Right kidney (tissue), 9 donors: ENCODE data around the gene OR10G7.

ENCODE experiments used
- DNase-seq: peaks from one replicate; pipeline ENCODE4 v3.0.0-alpha.2; 2016
- long read RNA-seq, 8 donors: transcript quantifications; one replicate each; lab custom pipeline, GENCODE V29; 2026

The OR10G7 gene
- long read RNA-seq, donor 1, result 0 reads
- long read RNA-seq, donor 2, result 0 reads
- long read RNA-seq, donor 3, result 0 reads
- long read RNA-seq, donor 4, result 0 reads
- long read RNA-seq, donor 5, result 0 reads
- long read RNA-seq, donor 6, result 0 reads
- long read RNA-seq, donor 7, result 0 reads
- long read RNA-seq, donor 8, result 0 reads

DNA sequence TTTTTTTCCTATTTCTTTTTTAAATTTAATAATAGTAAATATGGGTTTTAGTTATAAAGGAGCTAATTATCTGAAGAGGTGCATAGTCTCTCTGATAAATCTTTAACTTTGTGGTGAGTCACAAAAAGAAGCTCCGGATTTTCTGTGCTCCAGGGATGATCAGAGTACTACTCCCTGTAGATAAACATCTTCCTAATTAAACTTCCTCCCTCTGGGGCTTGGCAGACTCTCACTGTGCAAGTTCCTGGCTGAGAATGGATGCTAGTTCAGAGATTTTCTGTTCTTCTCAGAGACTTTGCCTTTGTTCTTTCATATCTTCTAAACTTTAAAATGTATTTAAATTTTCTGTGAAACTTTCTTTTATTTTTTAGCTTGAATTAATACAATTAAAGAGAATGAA, at the start of gene OR10G7:
Gene OR10G7, minus strand, starts transcription at position 72 of the 400 bp plus-strand sequence. CDS start 2,324 bp downstream, outside the sequence.
- no peak for DNase-seq

DNA sequence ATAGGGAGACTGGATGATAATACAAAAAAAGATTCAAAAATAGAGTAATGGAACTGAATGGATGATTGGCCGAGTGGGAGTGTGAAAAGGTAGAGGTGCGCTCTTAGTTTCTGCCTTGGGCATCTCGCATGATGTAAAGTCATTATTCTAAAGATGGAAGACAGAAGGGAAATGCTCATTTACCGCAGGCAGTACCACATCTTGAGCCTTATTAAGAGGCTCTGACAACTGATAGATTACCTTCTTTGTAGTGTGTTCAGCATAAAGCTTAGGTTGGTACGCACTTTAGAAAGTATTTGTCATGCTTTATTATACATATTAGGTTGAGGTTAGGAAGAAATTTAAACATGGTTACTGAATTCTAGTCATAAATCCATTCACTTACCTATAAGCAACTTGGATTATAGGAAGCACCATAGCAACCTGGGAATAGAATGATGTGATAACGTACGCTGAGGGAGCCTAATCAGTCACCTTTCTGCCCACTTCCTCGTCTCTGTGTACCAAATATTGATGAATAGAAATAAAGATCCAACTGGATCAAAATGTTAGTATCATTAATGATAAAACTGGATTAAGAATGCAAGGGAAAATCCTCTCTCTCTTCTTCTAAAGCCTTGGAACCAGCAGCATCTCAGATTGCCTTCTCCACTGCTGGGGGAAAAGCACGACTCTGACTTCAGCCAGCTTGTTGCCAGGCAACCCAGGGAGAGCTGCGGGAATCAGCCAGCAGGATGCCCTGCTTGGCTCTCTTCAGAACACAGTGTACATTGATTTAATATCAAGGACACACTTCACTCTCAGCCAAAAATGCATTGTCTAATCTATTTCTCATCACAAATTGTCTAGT, 45.1 kb upstream of the OR10G7 start:
- DNase-seq, result no peak

GRCh38 chr11:124085583-124085982, 44.5 kb upstream of the OR10G7 start:
- no peak for DNase-seq

- DNase-seq, result no peak
These were observed 41.2 kb upstream of the OR10G7 start for GRCh38 chr11:124082371-124082770.

DNA sequence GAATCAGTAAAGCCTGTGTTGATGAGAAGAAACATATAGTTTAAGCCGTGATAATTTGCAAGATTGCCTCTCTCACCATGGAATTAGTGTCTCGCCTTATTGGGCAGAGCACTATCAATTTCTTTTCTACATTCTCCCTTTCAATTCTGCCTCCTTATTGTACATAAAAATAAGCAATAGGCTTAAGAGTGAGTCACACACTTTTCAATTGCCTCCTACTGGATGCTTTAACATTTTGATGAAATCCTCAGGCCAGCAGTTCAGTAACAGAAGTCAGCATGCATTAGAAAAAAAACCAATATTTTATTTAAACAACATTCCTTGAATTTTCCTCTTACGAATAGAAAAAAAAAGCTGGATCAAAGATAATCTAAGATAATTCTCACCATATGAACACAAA, 40.4 kb upstream of the OR10G7 start:
- DNase-seq, result no peak

DNA sequence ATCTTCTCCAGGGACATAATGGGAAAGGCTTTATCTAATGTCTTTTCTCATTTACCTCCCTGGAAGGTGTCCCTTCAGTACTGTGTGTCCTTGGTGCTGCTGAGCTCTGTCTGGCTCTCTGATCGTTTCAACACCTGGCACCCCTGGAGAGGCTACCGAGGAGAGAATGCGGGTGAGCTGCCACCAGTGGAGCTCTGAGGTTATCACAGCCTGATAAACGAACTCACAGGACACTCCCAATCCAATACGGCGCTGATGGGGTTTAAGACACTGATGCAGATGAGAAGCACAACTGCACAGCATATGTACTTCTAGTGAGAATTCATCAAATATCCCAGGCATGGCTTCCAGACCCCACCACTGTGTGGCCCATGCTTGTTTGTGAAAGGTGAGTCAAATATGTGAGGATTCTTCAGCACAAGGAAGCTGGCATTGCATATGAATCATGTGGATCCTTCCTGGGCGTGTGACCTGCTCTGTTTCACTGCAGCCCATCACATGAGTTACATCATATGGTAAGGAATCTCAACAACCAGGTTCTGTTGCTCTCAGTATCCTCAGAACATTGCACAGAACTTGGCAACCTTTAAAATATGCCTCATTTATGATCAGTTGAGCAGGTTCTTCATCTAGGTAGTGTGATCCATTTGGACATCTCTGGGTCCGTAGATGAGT, 39.3 kb upstream of the OR10G7 start:
- DNase-seq, result no peak

DNA sequence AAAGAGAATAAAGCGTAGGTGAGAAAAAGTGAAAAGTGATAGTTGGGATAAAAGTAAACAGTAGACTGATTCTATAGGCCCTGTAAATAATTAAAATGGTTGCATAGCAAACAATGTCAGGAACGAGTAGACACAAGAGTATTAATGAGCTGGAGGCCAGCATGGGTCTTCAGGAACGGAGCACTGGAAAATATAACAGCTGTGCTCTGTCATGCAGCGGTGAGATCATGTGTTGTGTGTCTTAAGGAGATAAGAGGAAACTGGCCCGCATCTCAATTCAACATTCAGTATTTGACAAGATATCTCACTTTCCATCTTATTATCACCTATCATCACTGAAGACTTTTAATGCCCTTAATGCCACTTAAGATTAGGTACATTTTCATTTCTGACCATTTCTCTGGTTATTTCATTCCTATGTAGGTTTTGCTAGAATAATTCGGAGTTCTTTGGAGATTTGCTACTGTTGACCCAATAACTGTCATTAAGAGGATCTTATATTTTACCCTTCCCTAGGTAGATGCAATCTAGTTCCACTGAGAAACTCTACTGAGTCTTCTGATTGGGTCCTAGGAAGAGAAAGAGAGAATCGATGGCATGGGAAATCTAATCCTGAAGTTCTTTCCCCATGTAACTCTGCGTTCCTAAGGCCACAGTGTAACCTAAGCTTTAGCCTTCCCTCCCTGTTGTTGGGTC, 38.7 kb upstream of the OR10G7 start:
- DNase-seq, result no peak

DNA sequence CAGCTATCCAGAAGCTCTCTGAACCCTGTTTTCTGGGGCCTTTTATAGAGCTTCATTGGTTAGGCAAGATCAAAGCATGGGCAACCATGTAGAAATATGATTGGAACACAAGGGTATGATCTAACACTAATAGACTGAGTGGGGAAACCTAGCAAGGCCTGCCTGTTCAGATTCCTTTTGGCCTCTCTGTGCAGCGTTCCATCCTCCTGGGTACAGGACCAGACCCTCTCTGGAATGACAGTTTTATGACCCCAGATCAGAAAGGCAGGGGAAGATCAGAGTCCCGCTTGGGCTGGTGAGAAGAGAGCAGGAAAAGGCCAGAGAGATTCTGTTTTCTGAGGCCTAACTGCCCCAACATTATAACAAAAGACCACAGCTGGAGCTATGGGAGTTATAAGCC, 37.5 kb upstream of the OR10G7 start:
- no peak for DNase-seq

DNA sequence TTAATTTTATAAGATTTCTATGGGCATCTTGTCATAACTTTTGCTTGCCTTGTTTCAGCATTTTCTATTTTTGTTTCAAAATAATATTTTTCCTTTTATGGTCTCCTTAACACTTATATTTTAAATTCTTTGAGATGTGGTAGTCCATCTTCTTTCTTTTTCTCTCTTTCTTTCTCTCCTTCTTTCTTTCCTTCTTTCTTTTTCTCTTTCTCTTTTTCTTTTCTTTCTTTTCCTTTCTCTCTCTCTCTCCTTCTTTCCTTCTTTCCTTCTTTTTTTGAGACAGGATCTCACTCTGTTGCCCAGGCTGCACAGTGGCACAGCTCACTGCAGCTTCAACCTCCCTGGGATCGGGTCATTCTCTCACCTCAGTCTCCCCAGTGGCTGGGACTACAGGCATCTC, 36.1 kb upstream of the OR10G7 start:
- no peak for DNase-seq

GRCh38 chr11:124075841-124076651, 34.9 kb upstream of the OR10G7 start:
- peak; percentile 78 for DNase-seq

DNA sequence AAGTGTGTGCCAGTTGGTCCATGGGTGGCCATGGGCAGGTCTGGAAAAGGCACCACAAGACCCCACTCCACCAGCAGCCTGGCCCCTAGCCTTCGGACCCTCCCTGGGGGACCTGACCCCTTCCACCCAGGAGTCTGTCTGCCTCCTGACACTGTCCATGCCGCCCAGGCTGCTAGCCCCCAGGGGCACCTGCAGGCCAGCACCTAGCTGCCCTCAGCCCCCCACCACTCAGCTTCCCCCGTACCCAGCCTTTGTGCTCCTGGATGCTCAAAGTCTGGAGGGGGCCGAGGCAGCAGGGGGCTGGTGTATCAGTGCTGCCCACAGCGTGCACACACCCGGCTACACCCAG, 34.3 kb upstream of the OR10G7 start:
- no peak for DNase-seq

GRCh38 chr11:124074554-124074953, 33.4 kb upstream of the OR10G7 start:
- DNase-seq, result no peak

DNA sequence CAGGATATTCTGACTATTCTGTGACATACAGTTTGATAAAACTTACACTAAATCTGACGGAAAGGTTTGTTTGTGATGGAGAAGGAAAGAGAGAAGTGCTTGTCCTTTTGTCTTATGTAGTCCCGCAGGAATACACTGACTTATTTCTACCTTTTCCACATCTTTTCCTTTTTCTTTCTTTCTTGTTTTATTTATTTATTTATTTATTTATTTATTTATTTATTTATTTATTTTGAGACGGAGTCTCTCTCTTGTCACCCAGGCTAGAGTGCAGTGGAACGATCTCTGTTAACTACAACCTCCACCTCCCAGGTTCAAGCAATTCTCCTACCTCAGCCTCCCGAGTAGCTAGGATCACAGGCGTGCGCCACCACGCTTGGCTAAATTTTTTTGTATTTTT, 31.0 kb upstream of the OR10G7 start:
- no peak for DNase-seq

DNA sequence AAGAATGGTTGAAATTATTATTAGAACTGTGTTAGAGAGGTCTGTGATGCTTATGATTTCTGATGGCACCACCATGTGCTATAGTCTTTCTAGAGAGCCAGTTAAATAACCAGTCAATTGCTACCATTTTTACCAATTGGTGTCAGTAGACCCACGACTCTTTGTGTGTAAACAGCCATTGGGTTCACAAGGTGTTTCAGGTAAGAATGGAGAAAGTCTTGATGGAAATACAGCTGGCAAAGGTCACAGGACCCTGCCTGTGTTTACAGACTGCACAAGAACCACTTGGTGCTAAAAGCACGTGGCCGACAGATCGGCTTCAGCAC, 30.5 kb upstream of the OR10G7 start:
- DNase-seq, result no peak

- DNase-seq, result peak; percentile 23
These were observed 29.9 kb upstream of the OR10G7 start for GRCh38 chr11:124070915-124071622.

DNA sequence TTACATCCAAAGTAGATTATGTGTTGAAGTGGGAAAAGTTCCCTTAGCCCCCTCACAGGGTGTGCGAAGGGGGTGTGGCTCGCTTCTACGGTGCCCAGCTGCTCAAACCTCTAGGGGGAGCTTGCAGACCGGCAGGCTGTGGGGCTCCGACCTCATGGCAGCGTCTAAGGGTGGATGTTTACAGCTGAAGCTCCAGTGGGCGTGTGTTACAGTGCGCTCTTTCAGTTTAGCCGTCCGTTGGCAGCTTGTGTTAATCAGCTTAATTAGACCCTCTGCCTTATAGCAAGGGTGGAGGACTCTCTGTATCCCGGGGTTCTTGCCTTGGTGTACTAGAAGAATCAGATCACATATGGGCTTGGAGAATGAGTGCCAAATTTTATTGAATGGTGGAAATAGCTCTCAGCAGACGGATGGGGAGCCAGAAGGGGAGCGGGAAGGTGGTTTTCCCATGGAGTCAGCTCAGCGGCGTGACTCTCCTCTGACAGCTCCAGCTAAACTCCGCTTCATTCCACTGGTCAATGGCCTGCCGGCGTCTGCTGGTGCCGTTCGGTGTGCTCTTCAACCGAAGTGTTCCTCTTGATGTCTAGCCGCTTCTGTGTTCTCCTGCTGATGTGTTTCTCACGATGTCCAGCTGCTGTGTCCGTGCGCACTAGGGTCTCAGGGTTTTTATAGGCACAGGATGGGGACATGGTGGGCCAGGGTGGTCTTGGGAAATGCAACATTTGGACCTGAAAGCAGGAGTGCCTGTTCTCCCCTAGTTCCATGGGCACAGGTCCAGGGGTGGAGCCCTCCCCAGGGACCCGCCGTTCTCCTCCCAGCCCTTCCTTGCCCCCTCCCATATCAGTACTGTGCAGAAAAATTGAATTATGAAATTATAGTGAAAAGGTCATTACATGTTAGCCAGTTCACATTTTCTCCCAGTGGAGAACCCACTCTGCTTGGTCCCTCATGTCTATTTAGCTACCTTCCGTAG, 28.6 kb upstream of the OR10G7 start:
- peak; percentile 34 for DNase-seq

DNA sequence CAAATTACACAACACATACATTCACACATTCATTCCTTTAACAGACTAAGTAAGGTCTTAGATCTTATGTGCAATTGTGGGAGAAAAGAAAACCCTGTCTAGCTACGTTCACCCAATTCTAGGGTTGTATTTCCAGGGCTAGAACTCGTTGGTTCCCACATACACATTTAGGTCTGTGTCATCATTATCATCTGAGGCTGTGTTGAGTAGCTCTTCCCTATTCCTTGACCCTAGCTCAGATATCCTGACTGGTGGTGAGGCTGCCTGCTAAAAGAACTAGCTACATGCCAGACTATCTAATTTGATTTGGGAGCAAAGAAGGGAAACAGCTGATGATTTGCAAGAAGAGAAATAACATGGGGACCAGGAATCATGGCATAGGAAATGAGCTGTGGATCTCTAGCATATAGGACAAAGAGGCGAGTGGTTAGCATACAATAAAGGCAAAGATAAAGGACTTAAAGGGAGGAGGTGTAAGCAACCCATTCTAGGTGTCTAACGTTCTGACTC, 27.5 kb upstream of the OR10G7 start:
- no peak for DNase-seq

GRCh38 chr11:124052966-124053365, 11.8 kb upstream of the OR10G7 start:
- DNase-seq, result no peak

- DNase-seq, result no peak
These were observed 9.6 kb upstream of the OR10G7 start for GRCh38 chr11:124050748-124051147.

DNA sequence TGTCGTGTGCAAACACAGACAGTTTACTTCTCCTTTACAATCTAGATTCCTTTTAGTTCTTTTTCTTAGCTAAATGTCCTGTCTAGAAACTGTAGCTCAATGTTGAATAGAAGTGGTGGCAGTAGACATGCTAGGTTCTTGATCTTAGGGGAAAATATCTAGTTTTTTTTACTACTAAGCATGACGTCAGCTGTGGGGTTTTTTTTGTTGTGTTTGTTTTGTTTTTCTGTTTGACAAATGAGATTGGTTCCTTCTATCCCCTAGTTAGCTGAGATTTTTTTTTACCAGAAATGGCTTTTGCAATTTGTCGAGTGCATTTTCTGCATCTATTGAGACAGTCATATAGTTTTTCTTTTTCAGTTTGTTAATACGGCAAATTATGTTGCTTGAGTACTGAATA, 2.3 kb upstream of the OR10G7 start:
- no peak for DNase-seq
